Panc1 (cell line): ENCODE data around the gene TMEM235. TPM values are rescaled to one million over a fixed set of nuclear protein-coding genes. Genes with fewer than 3 reads are reported as not detected.
A peak's percentile ranks its signal among the peaks of the same experiment; 100 is the strongest.

Experiments
- ATAC-seq: fragments of 200-7000 bp; cut with Tn5 transposase; 2 replicates; pipeline ENCODE4 v1.9.1; 2020; ENCODE audit warnings: mild to moderate bottlenecking, moderate library complexity
- BruUV-seq: library from RNA; stranded (reverse); fragments of 400-500 nt; replicated peaks from 2 replicates; lab custom pipeline; 2021; lab: Mats Ljungman, UMichigan
- CTCF ChIA-PET: fragments of 300-600 bp; sonication (Branson Sonifier 250); formaldehyde crosslinking; loops from one replicate; lab custom pipeline; 2022; ENCODE audit warnings: antibody characterized with exemption; lab: Charles Lee
- POLR2A ChIA-PET: fragments of 300-600 bp; sonication (Branson Sonifier 250); formaldehyde crosslinking; loops from one replicate; lab custom pipeline; 2022; ENCODE audit warnings: antibody characterized with exemption; lab: Charles Lee
- DNase-seq: peaks from one replicate; pipeline ENCODE4 v3.0.0-alpha.2; 2010; ENCODE audit warnings: low read depth, low spot score
- H3K27ac ChIP-seq: 2 replicates; pipeline ENCODE4 v1.5.1; 2011; ENCODE audit warnings: mild to moderate bottlenecking, low read length, inconsistent platforms
- H3K27me3 ChIP-seq: fragments of 200-500 bp; sonication (Bioruptor generic); 2 replicates; pipeline ENCODE4 v1.6.0; 2014; ENCODE audit warnings: low read length, inconsistent platforms; ENCODE audit not compliant: control insufficient read depth, insufficient read depth
- H3K36me3 ChIP-seq: fragments of 200-500 bp; sonication (Bioruptor generic); 2 replicates; pipeline ENCODE4 v1.5.1; 2014; ENCODE audit warnings: inconsistent platforms, mild to moderate bottlenecking, low read length, moderate library complexity; ENCODE audit not compliant: control insufficient read depth, insufficient read depth
- H3K4me1 ChIP-seq: 2 replicates; pipeline ENCODE4 v1.5.1; 2011; ENCODE audit warnings: inconsistent platforms, mild to moderate bottlenecking, low read length, moderate library complexity; ENCODE audit not compliant: control insufficient read depth, insufficient read depth
- H3K4me3 ChIP-seq, 2 experiments: 2 replicates each; pipeline ENCODE4 v1.5.1; 2011 to 2012; ENCODE audit warnings: low read depth in 2 of 2, low read length in 2 of 2, mild to moderate bottlenecking in 2 of 2, inconsistent platforms in 1 of 2, moderate library complexity in 1 of 2
- H3K9me3 ChIP-seq: fragments of 200-500 bp; sonication (Bioruptor generic); 2 replicates; pipeline ENCODE4 v1.5.1; 2014; ENCODE audit warnings: low read depth, mild to moderate bottlenecking, inconsistent platforms, low read length, moderate library complexity; ENCODE audit not compliant: control insufficient read depth, insufficient read depth
- CTCF ChIP-seq: fragments of 450-650 bp; IDR thresholded peaks from 2 replicates; pipeline ENCODE4 v1.5.1; 2017; ENCODE audit warnings: mild to moderate bottlenecking
- POLR2AphosphoS5 ChIP-seq: IDR thresholded peaks from 2 replicates; pipeline ENCODE4 v1.6.1; 2012; ENCODE audit warnings: mild to moderate bottlenecking, low read depth, low read length, moderate library complexity
- SIN3A ChIP-seq: IDR thresholded peaks from 2 replicates; pipeline ENCODE4 v1.6.1; 2012; ENCODE audit warnings: low read depth, mild to moderate bottlenecking, low read length, moderate library complexity, borderline replicate concordance; ENCODE audit not compliant: insufficient read depth
- TCF7L2 ChIP-seq: IDR thresholded peaks from 2 replicates; pipeline ENCODE4 v1.6.1; 2011; ENCODE audit warnings: mild to moderate bottlenecking, low read depth, low read length, inconsistent platforms
- in situ Hi-C: cut with HindIII; loops from 2 replicates; pipeline ENCODE4 v1.10.0; 2016; ENCODE audit warnings: low sequenced_read_pairs, low pct_unique_long_range_greater_than_20kb
- intact Hi-C: fragments of 100-400 bp; cut with micrococcal nuclease; formaldehyde crosslinking; loops from one replicate; pipeline ENCODE4 v1.10.0; 2022; ENCODE audit not compliant: unreplicated experiment
- total RNA-seq: library from RNA; stranded (reverse); gene quantifications from one replicate; pipeline ENCODE4 v1.2.1, GENCODE V29; 2021; ENCODE audit not compliant: unreplicated experiment
- TF ChIP-seq, protein P1 (sequence below), 2 experiments: IDR thresholded peaks; 2 replicates each; pipeline ENCODE4 v1.6.1; 2011 to 2012; ENCODE audit warnings: low read depth in 2 of 2, control low read depth in 1 of 2, low read length in 1 of 2, mild to moderate bottlenecking in 1 of 2, moderate library complexity in 1 of 2; ENCODE audit not compliant: insufficient read depth in 1 of 2

Gene TMEM235
- total RNA-seq, 1 experiment from 2014 or later: not detected

DNA sequence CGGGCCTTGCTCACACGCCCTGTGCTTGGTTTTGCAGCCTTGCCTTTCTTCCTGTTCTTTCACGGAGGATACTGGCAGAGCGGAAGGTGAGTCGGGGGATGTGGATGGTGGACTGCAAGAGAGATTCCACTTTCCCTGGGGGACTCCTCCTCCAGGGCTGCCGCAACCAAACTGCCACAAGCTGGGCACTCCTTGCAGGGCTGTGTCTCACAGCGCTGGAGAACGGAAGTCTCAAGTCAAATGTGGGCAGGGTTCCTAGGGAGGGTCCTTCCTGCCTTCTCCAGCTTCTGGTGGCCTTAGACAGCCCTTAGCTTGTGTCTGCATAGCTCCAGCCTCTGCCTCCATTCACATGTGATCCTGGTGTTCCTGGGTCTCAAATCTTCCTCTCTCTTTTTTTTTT, 28.8 kb upstream of the TMEM235 start:
- Histone ChIP-seq H3K4me1 (no peaks in the 10 kb centered on the region), H3K36me3 (no peaks in the 10 kb centered on the region), H3K27ac (no peak overlapping the region), H3K9me3 (no peaks in the 10 kb centered on the region), H3K4me3 (no peak overlapping the region), H3K27me3 (no peaks in the 10 kb centered on the region)
- no peak for TF ChIP-seq SIN3A
- no peak for TF ChIP-seq TCF7L2
- TF ChIP-seq, protein P1, sequence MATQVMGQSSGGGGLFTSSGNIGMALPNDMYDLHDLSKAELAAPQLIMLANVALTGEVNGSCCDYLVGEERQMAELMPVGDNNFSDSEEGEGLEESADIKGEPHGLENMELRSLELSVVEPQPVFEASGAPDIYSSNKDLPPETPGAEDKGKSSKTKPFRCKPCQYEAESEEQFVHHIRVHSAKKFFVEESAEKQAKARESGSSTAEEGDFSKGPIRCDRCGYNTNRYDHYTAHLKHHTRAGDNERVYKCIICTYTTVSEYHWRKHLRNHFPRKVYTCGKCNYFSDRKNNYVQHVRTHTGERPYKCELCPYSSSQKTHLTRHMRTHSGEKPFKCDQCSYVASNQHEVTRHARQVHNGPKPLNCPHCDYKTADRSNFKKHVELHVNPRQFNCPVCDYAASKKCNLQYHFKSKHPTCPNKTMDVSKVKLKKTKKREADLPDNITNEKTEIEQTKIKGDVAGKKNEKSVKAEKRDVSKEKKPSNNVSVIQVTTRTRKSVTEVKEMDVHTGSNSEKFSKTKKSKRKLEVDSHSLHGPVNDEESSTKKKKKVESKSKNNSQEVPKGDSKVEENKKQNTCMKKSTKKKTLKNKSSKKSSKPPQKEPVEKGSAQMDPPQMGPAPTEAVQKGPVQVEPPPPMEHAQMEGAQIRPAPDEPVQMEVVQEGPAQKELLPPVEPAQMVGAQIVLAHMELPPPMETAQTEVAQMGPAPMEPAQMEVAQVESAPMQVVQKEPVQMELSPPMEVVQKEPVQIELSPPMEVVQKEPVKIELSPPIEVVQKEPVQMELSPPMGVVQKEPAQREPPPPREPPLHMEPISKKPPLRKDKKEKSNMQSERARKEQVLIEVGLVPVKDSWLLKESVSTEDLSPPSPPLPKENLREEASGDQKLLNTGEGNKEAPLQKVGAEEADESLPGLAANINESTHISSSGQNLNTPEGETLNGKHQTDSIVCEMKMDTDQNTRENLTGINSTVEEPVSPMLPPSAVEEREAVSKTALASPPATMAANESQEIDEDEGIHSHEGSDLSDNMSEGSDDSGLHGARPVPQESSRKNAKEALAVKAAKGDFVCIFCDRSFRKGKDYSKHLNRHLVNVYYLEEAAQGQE (IDR thresholded peaks at IDR 0.05; ENCODE audit: insufficient read depth in 1 of 2, low read depth in 2 of 2, low read length in 1 of 2): no peak
- no peak for TF ChIP-seq POLR2AphosphoS5
- no peak for TF ChIP-seq CTCF
- ChIA-PET CTCF (interaction anchor here (0.7 to 0.8 kb wide), 2 partner anchors 16 to 172 kb away, joined by 12 to 17 read pairs; no protein-coding TSS in a partner anchor), POLR2A (interaction anchor here (0.6 to 0.7 kb wide), 3 partner anchors 18 to 281 kb away, joined by 9 to 17 read pairs (median 15); no protein-coding TSS in a partner anchor)
- no TSS peak for BruUV-seq
- intact Hi-C loops (no loop called here), in situ Hi-C loops (no loop called here)
- DNase-seq (no peak), ATAC-seq (no peak)

DNA sequence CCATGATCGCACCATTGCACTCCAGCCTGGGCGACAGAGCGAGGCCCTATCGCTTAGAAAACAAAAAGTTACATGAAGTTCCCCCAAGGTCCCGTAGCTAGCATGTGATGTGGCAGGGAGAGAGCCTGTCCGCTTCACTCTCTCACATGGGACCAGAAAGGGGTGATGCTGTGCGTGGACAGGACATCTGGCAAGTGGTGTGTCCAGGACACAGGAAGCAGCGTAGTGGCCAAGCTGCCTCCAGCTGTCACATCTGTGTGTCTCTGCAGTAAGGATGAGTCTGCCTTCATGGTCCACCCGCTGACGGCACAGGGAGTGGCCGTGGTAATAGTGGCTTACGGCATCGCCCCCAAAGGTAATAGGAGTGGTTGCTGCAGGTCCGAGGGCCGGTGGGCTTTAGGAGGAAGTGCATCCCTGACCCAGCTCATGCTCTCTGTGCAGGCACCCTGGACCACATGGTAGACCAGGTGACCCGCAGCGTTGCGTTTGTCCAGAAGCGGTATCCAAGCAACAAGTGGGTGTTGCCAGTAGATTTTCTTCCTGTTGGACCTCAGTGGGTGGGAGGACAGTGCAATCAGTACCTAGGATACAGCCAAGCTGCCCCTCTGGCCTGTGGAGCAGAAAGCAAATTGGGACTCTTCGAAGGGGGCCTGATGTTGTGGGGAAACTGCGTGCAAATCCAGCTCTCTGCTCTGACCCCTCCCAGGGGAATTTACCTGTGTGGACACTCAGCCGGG, 26.9 kb upstream of the TMEM235 start:
- POLR2A ChIA-PET: interaction anchor here (0.6 kb wide), 1 partner anchor 338 kb away, joined by 3 read pairs; no protein-coding TSS in a partner anchor

More for the DNA sequence above, 26.9 kb upstream of the TMEM235 start:
- ATAC-seq (0 out of 2 replicates have a peak, but pooled peaks have one; percentile 17), DNase-seq (no peak)
- CTCF ChIA-PET: no interaction called here
- intact Hi-C loops: no loop called here
- no peak overlapping the region for H3K4me3 ChIP-seq
- H3K36me3 ChIP-seq: no peaks in the 10 kb centered on the region
- no peaks in the 10 kb centered on the region for H3K4me1 ChIP-seq
- no peaks in the 10 kb centered on the region for H3K9me3 ChIP-seq
- in situ Hi-C loops: no loop called here
- no TSS peak for BruUV-seq
- H3K27me3 ChIP-seq: no peaks in the 10 kb centered on the region
- H3K27ac ChIP-seq: no peak overlapping the region
- no peak for TF ChIP-seq POLR2AphosphoS5
- no peak for TF ChIP-seq SIN3A
- no peak for TF ChIP-seq TCF7L2
- TF ChIP-seq, protein P1 (IDR thresholded peaks at IDR 0.05; ENCODE audit: insufficient read depth in 1 of 2, low read depth in 2 of 2, low read length in 1 of 2): no peak
- no peak for TF ChIP-seq CTCF
